Panc1 (cell line): ENCODE measurements around the gene WDR88. TPM values are rescaled to one million over a fixed set of nuclear protein-coding genes. Genes with fewer than 3 reads are reported as not detected.

Source experiments
- ATAC-seq: fragments of 200-7000 bp; cut with Tn5 transposase; 2 replicates; pipeline ENCODE4 v1.9.1; 2020; ENCODE audit warnings: mild to moderate bottlenecking, moderate library complexity
- BruUV-seq: library from RNA; stranded (reverse); fragments of 400-500 nt; replicated peaks from 2 replicates; lab custom pipeline; 2021; lab: Mats Ljungman, UMichigan
- CTCF ChIA-PET: fragments of 300-600 bp; sonication (Branson Sonifier 250); formaldehyde crosslinking; loops from one replicate; lab custom pipeline; 2022; ENCODE audit warnings: antibody characterized with exemption; lab: Charles Lee
- POLR2A ChIA-PET: fragments of 300-600 bp; sonication (Branson Sonifier 250); formaldehyde crosslinking; loops from one replicate; lab custom pipeline; 2022; ENCODE audit warnings: antibody characterized with exemption; lab: Charles Lee
- DNase-seq: peaks from one replicate; pipeline ENCODE4 v3.0.0-alpha.2; 2010; ENCODE audit warnings: low read depth, low spot score
- H3K27ac ChIP-seq: 2 replicates; pipeline ENCODE4 v1.5.1; 2011; ENCODE audit warnings: mild to moderate bottlenecking, low read length, inconsistent platforms
- H3K27me3 ChIP-seq: fragments of 200-500 bp; sonication (Bioruptor generic); 2 replicates; pipeline ENCODE4 v1.6.0; 2014; ENCODE audit warnings: low read length, inconsistent platforms; ENCODE audit not compliant: control insufficient read depth, insufficient read depth
- H3K36me3 ChIP-seq: fragments of 200-500 bp; sonication (Bioruptor generic); 2 replicates; pipeline ENCODE4 v1.5.1; 2014; ENCODE audit warnings: inconsistent platforms, mild to moderate bottlenecking, low read length, moderate library complexity; ENCODE audit not compliant: control insufficient read depth, insufficient read depth
- H3K4me1 ChIP-seq: 2 replicates; pipeline ENCODE4 v1.5.1; 2011; ENCODE audit warnings: inconsistent platforms, mild to moderate bottlenecking, low read length, moderate library complexity; ENCODE audit not compliant: control insufficient read depth, insufficient read depth
- H3K4me3 ChIP-seq, 2 experiments: 2 replicates each; pipeline ENCODE4 v1.5.1; 2011 to 2012; ENCODE audit warnings: low read depth in 2 of 2, low read length in 2 of 2, mild to moderate bottlenecking in 2 of 2, inconsistent platforms in 1 of 2, moderate library complexity in 1 of 2
- H3K9me3 ChIP-seq: fragments of 200-500 bp; sonication (Bioruptor generic); 2 replicates; pipeline ENCODE4 v1.5.1; 2014; ENCODE audit warnings: low read depth, mild to moderate bottlenecking, inconsistent platforms, low read length, moderate library complexity; ENCODE audit not compliant: control insufficient read depth, insufficient read depth
- CTCF ChIP-seq: fragments of 450-650 bp; IDR thresholded peaks from 2 replicates; pipeline ENCODE4 v1.5.1; 2017; ENCODE audit warnings: mild to moderate bottlenecking
- REST ChIP-seq, 2 experiments: IDR thresholded peaks; 2 replicates each; pipeline ENCODE4 v1.6.1; 2011 to 2012; ENCODE audit warnings: low read depth in 2 of 2, control low read depth in 1 of 2, low read length in 1 of 2, mild to moderate bottlenecking in 1 of 2, moderate library complexity in 1 of 2; ENCODE audit not compliant: insufficient read depth in 1 of 2
- TCF7L2 ChIP-seq: IDR thresholded peaks from 2 replicates; pipeline ENCODE4 v1.6.1; 2011; ENCODE audit warnings: mild to moderate bottlenecking, low read depth, low read length, inconsistent platforms
- in situ Hi-C: cut with HindIII; loops from 2 replicates; pipeline ENCODE4 v1.10.0; 2016; ENCODE audit warnings: low sequenced_read_pairs, low pct_unique_long_range_greater_than_20kb
- intact Hi-C: fragments of 100-400 bp; cut with micrococcal nuclease; formaldehyde crosslinking; loops from one replicate; pipeline ENCODE4 v1.10.0; 2022; ENCODE audit not compliant: unreplicated experiment
- total RNA-seq: library from RNA; stranded (reverse); gene quantifications from one replicate; pipeline ENCODE4 v1.2.1, GENCODE V29; 2021; ENCODE audit not compliant: unreplicated experiment

WDR88 gene
- total RNA-seq, 1 experiment from 2014 or later: 0.31 TPM

GRCh38 chr19:33217881-33218280 is 86.0 kb downstream of the WDR88 start:
- no TSS peak for BruUV-seq
- in situ Hi-C loops (no loop called here), intact Hi-C loops (no loop called here)
- Histone ChIP-seq H3K27ac (no peak overlapping the region), H3K4me3 (no peak overlapping the region), H3K4me1 (no peaks in the 10 kb centered on the region), H3K9me3 (no peaks in the 10 kb centered on the region), H3K27me3 (no peaks in the 10 kb centered on the region; the same call in 1 of the 2 replicates), H3K36me3 (no peaks in the 10 kb centered on the region)
- DNase-seq (no peak), ATAC-seq (no peak)
- no peak for TF ChIP-seq CTCF
- TF ChIP-seq REST (IDR thresholded peaks at IDR 0.05; ENCODE audit: insufficient read depth in 1 of 2, low read depth in 2 of 2, low read length in 1 of 2): no peak
- no peak for TF ChIP-seq TCF7L2
- ChIA-PET POLR2A (no interaction called here), CTCF (no interaction called here)

- DNase-seq (no peak), ATAC-seq (peak; percentile 32)
- CTCF ChIA-PET: interaction anchor here (0.6 kb wide), 2 partner anchors 10 to 197 kb away, joined by 3 read pairs; no protein-coding TSS in a partner anchor
- Histone ChIP-seq H3K27ac (no peak overlapping the region), H3K27me3 (no peaks in the 10 kb centered on the region; the same call in 1 of the 2 replicates), H3K4me3 (no peak overlapping the region), H3K9me3 (no peaks in the 10 kb centered on the region), H3K4me1 (no peaks in the 10 kb centered on the region), H3K36me3 (no peaks in the 10 kb centered on the region)
- intact Hi-C loops (no loop called here), in situ Hi-C loops (no loop called here)
- no TSS peak for BruUV-seq
- TF ChIP-seq REST (IDR thresholded peaks at IDR 0.05; ENCODE audit: insufficient read depth in 1 of 2, low read depth in 2 of 2, low read length in 1 of 2) (no peak), CTCF (peak; percentile 79; the same call in 1 of the 2 replicates)
- POLR2A ChIA-PET: interaction anchor here (0.5 kb wide), 1 partner anchor 20 kb away, joined by 5 read pairs; no protein-coding TSS in a partner anchor
These were observed 87.4 kb downstream of the WDR88 start for GRCh38 chr19:33219261-33219815.
